GM12878 (cell line): ENCODE results near the gene RBMS1. TPM values are rescaled to one million over a fixed set of nuclear protein-coding genes. Genes with fewer than 3 reads are reported as not detected.

Experiments
- ATAC-seq: fragments of 200-7000 bp; cut with Tn5 transposase; 3 replicates; pipeline ENCODE4 v1.9.1; 2020; ENCODE audit warnings: mild to moderate bottlenecking, moderate library complexity
- BruUV-seq: library from RNA; stranded (reverse); fragments of 400-500 nt; replicated peaks from 2 replicates; lab custom pipeline; 2021; lab: Mats Ljungman, UMichigan
- CTCF ChIA-PET: fragments of 300-600 bp; sonication (Branson Sonifier 250); formaldehyde crosslinking; extraction: SDS; loops from one replicate; lab custom pipeline; 2021; ENCODE audit warnings: inconsistent platforms; lab: Yijun Ruan, JAX
- POLR2A ChIA-PET: fragments of 350-600 bp; formaldehyde crosslinking; extraction: SDS; loops from one replicate; lab custom pipeline; 2021; ENCODE audit warnings: inconsistent platforms; lab: Charles Lee
- RAD21 ChIA-PET: fragments of 300-600 bp; sonication (Branson Sonifier 250); formaldehyde crosslinking; loops from one replicate; lab custom pipeline; 2023; ENCODE audit warnings: antibody characterized with exemption; ENCODE audit not compliant: unreplicated experiment; lab: Charles Lee
- SMC1A ChIA-PET: fragments of 300-600 bp; sonication (Branson Sonifier 250); formaldehyde crosslinking; loops from one replicate; lab custom pipeline; 2023; ENCODE audit not compliant: unreplicated experiment, uncharacterized antibody; lab: Charles Lee
- DNase-seq: peaks from one replicate; pipeline ENCODE4 v3.0.0-alpha.2; 2011; ENCODE audit warnings: low read depth, low spot score
- FAIRE-seq: peaks from 3 replicates; lab custom pipeline; 2011; peaks lifted over from hg19 to GRCh38; lab: Jason Lieb, UNC
- H2AFZ ChIP-seq: 2 replicates; pipeline ENCODE4 v1.6.0; 2011; ENCODE audit warnings: low read depth, low read length, control low read depth; ENCODE audit not compliant: control insufficient read depth
- H3K27ac ChIP-seq: 2 replicates; pipeline ENCODE4 v1.5.1; 2011; ENCODE audit warnings: control low read depth; ENCODE audit not compliant: control insufficient read depth, insufficient read depth
- H3K27me3 ChIP-seq, 2 experiments: replicated peaks in 1 of 2; 2 replicates each; pipeline versions ENCODE4 v1.6.0 to v1.6.1; 2011; ENCODE audit warnings: low read length in 1 of 2; ENCODE audit not compliant: control insufficient read depth in 2 of 2, insufficient read depth in 2 of 2
- H3K36me3 ChIP-seq, 2 experiments: 2 replicates each; pipeline ENCODE4 v1.5.1; 2011; ENCODE audit warnings: low read length in 1 of 2; ENCODE audit not compliant: control insufficient read depth in 2 of 2, insufficient read depth in 2 of 2
- H3K4me1 ChIP-seq: 2 replicates; pipeline ENCODE4 v1.6.1; 2011; ENCODE audit warnings: mild to moderate bottlenecking, low read length, moderate library complexity, mixed read lengths; ENCODE audit not compliant: control insufficient read depth, insufficient read depth
- H3K4me2 ChIP-seq: 2 replicates; pipeline ENCODE4 v1.6.0; 2011; ENCODE audit warnings: control low read depth; ENCODE audit not compliant: control insufficient read depth, insufficient read depth
- H3K4me3 ChIP-seq: fragments of 200-600 bp; sonication (generic); 2 replicates; pipeline ENCODE4 v1.5.1; 2016
- H3K79me2 ChIP-seq: 2 replicates; pipeline ENCODE4 v1.6.0; 2011; ENCODE audit warnings: low read length; ENCODE audit not compliant: control insufficient read depth, insufficient read depth
- H3K9ac ChIP-seq: 2 replicates; pipeline ENCODE4 v1.8.0; 2011; ENCODE audit warnings: low read length, control low read depth, mixed read lengths; ENCODE audit not compliant: control insufficient read depth, insufficient read depth
- H3K9me3 ChIP-seq: replicated peaks from 3 replicates; pipeline ENCODE4 v1.5.1; 2011; ENCODE audit warnings: mild to moderate bottlenecking, low read length; ENCODE audit not compliant: control insufficient read depth, insufficient read depth
- H4K20me1 ChIP-seq: 2 replicates; pipeline ENCODE4 v1.6.0; 2011; ENCODE audit not compliant: control insufficient read depth, insufficient read depth
- FOXK2 ChIP-seq: fragments of 450-650 bp; IDR thresholded peaks from 2 replicates; pipeline ENCODE4 v1.6.1; 2017; ENCODE audit warnings: mild to moderate bottlenecking, moderate library complexity
- PAX5 ChIP-seq: IDR thresholded peaks from 2 replicates; pipeline ENCODE4 v1.6.1; 2011; ENCODE audit warnings: low read depth, low read length, borderline replicate concordance
- RB1 ChIP-seq: fragments of 450-650 bp; formaldehyde crosslinking; IDR thresholded peaks from 2 replicates; pipeline ENCODE4 v1.6.1; 2017; ENCODE audit warnings: mild to moderate bottlenecking, borderline replicate concordance
- SREBF2 ChIP-seq: IDR thresholded peaks from 2 replicates; pipeline ENCODE4 v1.6.1; 2012; ENCODE audit warnings: mild to moderate bottlenecking, low read length
- SUPT20H ChIP-seq: IDR thresholded peaks from 2 replicates; pipeline ENCODE4 v1.6.1; 2011; ENCODE audit warnings: low read depth, mild to moderate bottlenecking, low read length, moderate library complexity, borderline replicate concordance; ENCODE audit not compliant: control insufficient read depth
- YY1 ChIP-seq: IDR thresholded peaks from 2 replicates; pipeline ENCODE4 v1.6.1; 2011; ENCODE audit warnings: low read depth, mild to moderate bottlenecking, low read length
- ZNF217 ChIP-seq: fragments of 450-650 bp; IDR thresholded peaks from 2 replicates; pipeline ENCODE4 v1.6.1; 2017; ENCODE audit warnings: antibody characterized with exemption, mild to moderate bottlenecking
- WGBS: methylation state at CpG from one replicate; pipeline ENCODE4 v1.1.6; 2016; ENCODE audit warnings: low lambda C conversion rate; ENCODE audit not compliant: insufficient replicate concordance, insufficient coverage; ENCODE audit errors: missing lambda C conversion rate; 5-methylcytosine and 5-hydroxymethylcytosine counted together
- in situ Hi-C: fragments of 300-500 bp; cut with MboI; formaldehyde crosslinking; loops from 9 replicates; pipeline ENCODE4 v1.14.3; 2018; ENCODE audit warnings: mixed read lengths
- intact Hi-C: fragments of 100-400 bp; cut with micrococcal nuclease; formaldehyde crosslinking; loops from one replicate; pipeline ENCODE4 v1.14.2; 2022; ENCODE audit not compliant: unreplicated experiment
- polyA plus RNA-seq, 11 experiments: library from polyadenylated mRNA; depleted of rRNA in 4 of 11; unstranded in 6 of 11; stranded (reverse) in 5 of 11; fragments of >200 nt; fragmentation: Nextera tagmentation in 4 of 11; fragmentation: Illumina TruSeq in 1 of 11; extraction: Ambion mirVana in 4 of 11; extraction: Trizol in 1 of 11; gene quantifications; 1 replicate in 1 of 11; 2 replicates in 10 of 11; pipeline versions ENCODE4 v1.2.1 to v1.2.3, GENCODE V29; 2011 to 2016; ENCODE audit warnings: inconsistent platforms in 2 of 11, missing spikeins in 2 of 11, low read depth in 1 of 11
- total RNA-seq, 4 experiments: library from RNA; depleted of rRNA in 3 of 4; stranded (reverse); fragments of >200 nt in 3 of 4; fragmentation: Illumina TruSeq in 1 of 4; extraction: Trizol in 1 of 4; gene quantifications; 2 replicates each; pipeline versions ENCODE4 v1.2.1 to v1.2.3, GENCODE V29; 2013 to 2021
- TF ChIP-seq, protein P1 (sequence below): IDR thresholded peaks from 2 replicates; pipeline ENCODE4 v1.6.1; 2011; ENCODE audit warnings: mild to moderate bottlenecking, low read depth, low read length, moderate library complexity; ENCODE audit not compliant: insufficient replicate concordance

Gene RBMS1
- total and polyA plus RNA-seq, 10 of the 15 experiments (the other 5 are each of a cell fraction or from before 2014, with no cell fraction given): 0.04 to 0.31 (median 0.17) TPM; not detected in 1

DNA sequence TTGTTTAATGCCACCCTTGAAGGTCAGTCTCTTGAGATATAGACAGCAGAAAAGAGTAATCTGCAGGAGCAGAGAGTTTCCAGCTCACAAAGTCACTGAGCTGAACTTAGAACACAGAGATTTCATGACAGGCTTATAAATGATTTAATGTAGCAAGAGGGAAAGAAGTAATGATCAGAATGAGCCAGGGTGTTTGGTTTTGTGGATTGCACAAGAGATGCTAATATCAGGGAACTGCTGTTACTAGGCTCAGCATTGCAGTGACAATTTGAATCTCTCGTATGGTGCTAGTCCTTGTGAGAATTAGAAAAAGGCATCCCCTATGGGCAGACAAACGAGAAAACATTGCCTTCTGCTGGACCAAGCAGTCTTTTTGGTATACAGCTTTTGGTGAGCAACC is 231.9 kb downstream of the RBMS1 start:
- Histone ChIP-seq H3K4me3 (no peak overlapping the region), H3K27ac (no peak overlapping the region), H3K79me2 (no peaks in the 10 kb centered on the region), H3K4me2 (no peak overlapping the region), H3K4me1 (no peaks in the 10 kb centered on the region), H3K9me3 (no peaks in the 10 kb centered on the region), H3K36me3 (no peaks in the 10 kb centered on the region), H3K9ac (no peak overlapping the region), H3K27me3 (no peaks in the 10 kb centered on the region; a peak in 1 of 4 replicates)
- no peak for FAIRE-seq
- DNase-seq: no peak
- ChIA-PET CTCF (interaction anchor here (1.0 to 3.8 kb wide), 2 partner anchors 9 to 20 kb away, joined by 3 to 15 read pairs; no protein-coding TSS in a partner anchor), SMC1A (no interaction called here)
- in situ Hi-C loops: no loop called here
- WGBS: 46% methylated on average over 2 of the region's 2 CpGs
- TF ChIP-seq RB1: no peak
- no peak for TF ChIP-seq PAX5
- TF ChIP-seq, protein P1, sequence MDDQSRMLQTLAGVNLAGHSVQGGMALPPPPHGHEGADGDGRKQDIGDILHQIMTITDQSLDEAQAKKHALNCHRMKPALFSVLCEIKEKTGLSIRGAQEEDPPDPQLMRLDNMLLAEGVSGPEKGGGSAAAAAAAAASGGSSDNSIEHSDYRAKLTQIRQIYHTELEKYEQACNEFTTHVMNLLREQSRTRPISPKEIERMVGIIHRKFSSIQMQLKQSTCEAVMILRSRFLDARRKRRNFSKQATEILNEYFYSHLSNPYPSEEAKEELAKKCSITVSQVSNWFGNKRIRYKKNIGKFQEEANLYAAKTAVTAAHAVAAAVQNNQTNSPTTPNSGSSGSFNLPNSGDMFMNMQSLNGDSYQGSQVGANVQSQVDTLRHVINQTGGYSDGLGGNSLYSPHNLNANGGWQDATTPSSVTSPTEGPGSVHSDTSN: no peak
- TF ChIP-seq YY1: no peak
- no peak for TF ChIP-seq FOXK2
- TF ChIP-seq SUPT20H: no peak
- no peak for TF ChIP-seq SREBF2
- no peak for TF ChIP-seq ZNF217
- TF ChIP-seq, all 136 proteins: peak for 0
- BruUV-seq: no TSS peak
- no peak for ATAC-seq
- Histone ChIP-seq H2AFZ (no peak overlapping the region), H4K20me1 (no peaks in the 10 kb centered on the region)
- intact Hi-C loops: no loop called here
- ChIA-PET POLR2A (no interaction called here), RAD21 (no interaction called here)
